Fibroblast of the aortic adventitia (primary cell): ENCODE measurements around the gene ODF2L. TPM values are rescaled to one million over a fixed set of nuclear protein-coding genes. Genes with fewer than 3 reads are reported as not detected.

Source experiments
- DNase-seq: peaks from one replicate; pipeline ENCODE4 v3.0.0-alpha.2; 2010; ENCODE audit warnings: low read depth
- H3K4me3 ChIP-seq: 2 replicates; pipeline ENCODE4 v1.5.1; 2011; ENCODE audit warnings: low read depth, mild to moderate bottlenecking, control low read depth, low read length, moderate library complexity
- total RNA-seq: library from RNA; depleted of rRNA; stranded (reverse); fragments of >200 nt; gene quantifications from 2 replicates; pipeline ENCODE4 v1.2.3, GENCODE V29; 2012; ENCODE audit warnings: low replicate concordance
- TF ChIP-seq, protein P1 (sequence below): IDR thresholded peaks from 2 replicates; pipeline ENCODE4 v1.5.1; 2011; ENCODE audit warnings: mild to moderate bottlenecking, low read length, control low read depth, inconsistent platforms; ENCODE audit not compliant: insufficient read depth

Gene ODF2L
- total RNA-seq, 1 donor = 65.9 TPM

DNA sequence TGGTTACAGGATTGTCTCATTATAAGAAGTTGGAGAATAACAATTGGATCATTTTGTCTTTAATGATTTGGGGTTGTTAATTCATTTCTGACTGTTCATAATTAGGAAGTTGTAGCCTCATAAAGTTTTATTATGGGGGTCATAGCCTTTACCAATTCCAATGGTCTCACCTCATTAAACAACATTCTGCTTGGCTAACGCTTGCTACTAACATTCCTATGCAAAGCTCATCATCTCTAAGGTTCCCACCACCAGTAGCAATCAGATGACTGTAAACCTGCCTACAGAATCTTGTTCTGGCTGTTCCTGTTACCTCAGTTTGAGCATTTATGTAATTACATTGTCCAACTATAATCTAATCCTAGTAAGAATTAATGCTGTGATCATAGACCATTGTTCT, 60.2 kb downstream of the ODF2L start:
- no peak for DNase-seq
- TF ChIP-seq, protein P1, sequence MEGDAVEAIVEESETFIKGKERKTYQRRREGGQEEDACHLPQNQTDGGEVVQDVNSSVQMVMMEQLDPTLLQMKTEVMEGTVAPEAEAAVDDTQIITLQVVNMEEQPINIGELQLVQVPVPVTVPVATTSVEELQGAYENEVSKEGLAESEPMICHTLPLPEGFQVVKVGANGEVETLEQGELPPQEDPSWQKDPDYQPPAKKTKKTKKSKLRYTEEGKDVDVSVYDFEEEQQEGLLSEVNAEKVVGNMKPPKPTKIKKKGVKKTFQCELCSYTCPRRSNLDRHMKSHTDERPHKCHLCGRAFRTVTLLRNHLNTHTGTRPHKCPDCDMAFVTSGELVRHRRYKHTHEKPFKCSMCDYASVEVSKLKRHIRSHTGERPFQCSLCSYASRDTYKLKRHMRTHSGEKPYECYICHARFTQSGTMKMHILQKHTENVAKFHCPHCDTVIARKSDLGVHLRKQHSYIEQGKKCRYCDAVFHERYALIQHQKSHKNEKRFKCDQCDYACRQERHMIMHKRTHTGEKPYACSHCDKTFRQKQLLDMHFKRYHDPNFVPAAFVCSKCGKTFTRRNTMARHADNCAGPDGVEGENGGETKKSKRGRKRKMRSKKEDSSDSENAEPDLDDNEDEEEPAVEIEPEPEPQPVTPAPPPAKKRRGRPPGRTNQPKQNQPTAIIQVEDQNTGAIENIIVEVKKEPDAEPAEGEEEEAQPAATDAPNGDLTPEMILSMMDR = no peak

DNA sequence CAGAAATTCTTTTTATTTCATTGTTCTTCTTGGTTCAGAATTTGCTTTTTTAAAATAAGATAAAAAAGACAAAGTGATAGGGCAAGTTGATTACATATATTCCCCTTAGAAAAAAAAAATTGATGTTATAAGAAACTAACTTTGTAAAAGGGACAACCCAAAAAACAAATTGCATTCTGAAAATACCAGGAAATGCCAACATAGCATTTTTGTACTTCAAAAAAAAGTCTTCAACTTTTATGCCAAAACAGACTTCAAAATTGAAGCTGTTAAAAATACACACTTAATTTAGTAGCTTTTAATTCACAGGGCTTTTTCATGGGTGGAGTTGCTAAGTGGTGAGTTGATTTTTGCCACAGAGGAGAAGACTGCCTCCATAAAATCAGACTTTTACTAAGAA, 70.9 kb downstream of the ODF2L start:
- TF ChIP-seq, protein P1 = no peak
- no peak overlapping the region for H3K4me3 ChIP-seq
- DNase-seq = no peak

More for the DNA sequence above, 60.2 kb downstream of the ODF2L start:
- H3K4me3 ChIP-seq = no peak overlapping the region

DNA sequence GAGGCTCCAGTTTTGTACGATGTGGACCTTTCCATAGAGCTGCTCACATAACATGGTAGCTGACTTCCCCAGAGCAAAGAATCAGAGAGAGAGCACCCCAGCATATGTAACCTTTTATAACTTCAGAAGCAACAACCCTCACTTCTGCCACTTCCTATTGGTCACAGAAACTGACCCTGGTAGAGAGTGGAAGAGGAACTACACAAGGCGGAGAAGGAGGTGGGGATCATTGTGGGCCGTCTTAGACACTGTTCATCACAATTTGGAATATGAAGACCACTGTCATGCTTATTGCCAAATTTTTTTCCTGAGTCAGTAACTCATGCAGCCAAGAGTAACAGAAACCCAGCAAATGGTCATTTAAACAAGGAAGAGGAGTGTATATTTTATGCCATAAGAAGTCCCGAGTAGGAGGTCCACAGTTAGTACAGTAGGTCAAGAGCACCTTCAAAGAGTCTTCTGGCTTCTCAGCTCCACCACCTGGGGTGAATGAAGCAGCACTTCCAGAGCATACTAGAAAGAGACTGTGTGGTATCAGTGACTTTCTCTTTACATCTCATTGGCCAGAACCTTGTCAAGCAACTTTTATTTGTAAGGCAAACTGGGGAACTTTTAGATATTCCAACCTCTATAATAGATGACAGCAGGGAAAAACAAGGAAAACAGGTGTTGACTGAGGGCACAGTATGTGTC, 71.8 kb downstream of the ODF2L start:
- no peak for DNase-seq
- H3K4me3 ChIP-seq = no peak overlapping the region
- TF ChIP-seq, protein P1 = no peak

DNA sequence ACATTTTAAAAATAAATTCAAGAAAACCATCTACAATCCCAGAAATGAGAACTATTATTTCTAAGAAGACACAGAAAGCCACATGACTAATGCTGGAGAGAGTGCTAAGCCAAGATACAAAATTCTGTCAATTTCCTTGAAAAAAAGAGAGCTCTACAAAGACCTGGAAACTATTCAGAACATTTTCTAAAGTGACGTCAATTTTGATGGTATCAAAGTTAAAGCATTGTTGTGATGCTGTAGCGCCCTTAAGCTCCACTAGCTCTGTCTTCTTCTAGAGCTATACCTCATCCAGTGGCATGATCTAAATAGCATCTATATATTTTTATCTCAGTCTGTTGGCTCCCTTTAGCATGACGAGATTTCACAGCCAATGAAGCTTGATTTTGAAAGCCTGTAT, 73.9 kb downstream of the ODF2L start:
- TF ChIP-seq, protein P1 = no peak
- DNase-seq = no peak
- no peak overlapping the region for H3K4me3 ChIP-seq

DNA sequence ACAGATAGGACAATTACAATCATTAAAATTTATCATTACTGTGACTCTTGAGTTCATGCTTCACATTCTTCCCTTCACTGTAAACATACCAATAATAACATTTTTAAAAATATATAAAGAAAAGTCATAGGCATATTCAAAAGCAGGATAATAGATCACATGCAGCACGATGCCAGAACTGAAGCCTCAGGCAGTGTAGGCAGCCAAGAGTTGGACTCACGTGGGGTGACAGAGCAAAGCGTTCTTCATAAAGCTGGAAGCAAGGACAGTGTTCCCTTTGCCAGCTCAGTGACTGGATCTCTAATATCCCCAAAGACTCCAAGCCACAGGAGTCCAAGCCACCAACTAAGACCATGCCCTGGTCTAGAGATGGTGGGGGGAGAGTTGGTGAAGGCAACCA, 77.7 kb downstream of the ODF2L start:
- H3K4me3 ChIP-seq = no peak overlapping the region
- no peak for DNase-seq
- TF ChIP-seq, protein P1 = no peak

DNA sequence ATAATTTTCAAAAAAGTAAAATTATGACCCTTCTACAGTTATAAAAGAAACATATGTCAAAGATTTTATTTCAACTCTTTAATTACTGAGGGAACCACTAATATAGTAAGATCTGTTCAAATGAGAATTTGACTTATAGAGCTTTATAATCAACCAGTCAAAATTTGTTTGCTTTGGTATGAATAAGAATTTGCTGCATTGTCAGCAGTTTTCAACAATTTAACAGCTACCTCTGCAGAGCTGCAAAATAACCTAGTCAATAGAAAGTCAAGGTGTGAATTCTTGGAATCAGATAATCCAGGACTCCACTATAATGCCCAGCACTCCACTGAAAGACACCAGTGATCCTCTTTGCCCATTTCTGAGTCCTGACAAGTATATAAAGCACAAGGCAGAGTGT, 78.2 kb downstream of the ODF2L start:
- TF ChIP-seq, protein P1 = no peak

DNA sequence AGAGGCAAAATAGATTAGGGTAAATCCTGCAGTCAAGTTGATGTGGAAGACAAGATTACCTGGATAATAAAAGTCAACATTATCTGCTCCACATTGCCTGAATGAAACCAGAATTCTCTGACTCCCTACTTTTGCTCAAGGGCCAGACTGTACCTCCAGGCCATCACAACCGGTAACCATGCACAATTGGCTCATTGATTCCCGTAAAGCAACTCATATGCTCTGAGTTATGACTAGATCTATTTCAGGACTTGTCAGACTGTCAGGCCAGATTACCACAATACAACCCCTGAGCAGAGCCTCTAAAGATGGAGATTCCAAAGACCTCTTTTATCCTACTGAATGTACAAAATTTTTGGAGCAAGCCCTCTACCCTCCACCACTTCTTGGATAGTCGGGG, 90.4 kb downstream of the ODF2L start:
- TF ChIP-seq, protein P1 = no peak
- DNase-seq = no peak

More for the DNA sequence above, 78.2 kb downstream of the ODF2L start:
- H3K4me3 ChIP-seq = no peak overlapping the region
- DNase-seq = no peak

More for the DNA sequence above, 90.4 kb downstream of the ODF2L start:
- no peak overlapping the region for H3K4me3 ChIP-seq
